HG03060 (cell line): ENCODE results near the gene NOXRED1.

ENCODE experiments used
- ATAC-seq: cut with Tn5 transposase; IDR thresholded peaks from one replicate; pipeline ENCODE4 v1.9.1; 2021; ENCODE audit warnings: low read depth, moderate number of reproducible peaks; ENCODE audit not compliant: unreplicated experiment

Gene NOXRED1

GRCh38 chr14:77346495-77346894 lies 76.8 kb downstream of the NOXRED1 start:
- ATAC-seq: no peak

- no peak for ATAC-seq
These were observed 78.8 kb downstream of the NOXRED1 start for GRCh38 chr14:77344377-77344996.
